Suprapubic skin (tissue), 4 donors: ENCODE results near the gene THEM5. TPM values are rescaled to one million over a fixed set of nuclear protein-coding genes. Genes with fewer than 3 reads are reported as not detected.

Source experiments
- DNase-seq, 2 donors: peaks; one replicate each; pipeline ENCODE4 v3.0.0-alpha.2; 2019; ENCODE audit warnings: low spot score in 2 of 2
- H3K27ac ChIP-seq: fragments of 200-600 bp; sonication (generic); one replicate; pipeline ENCODE4 v1.5.1; 2019
- H3K27me3 ChIP-seq: fragments of 200-600 bp; sonication (generic); one replicate; pipeline ENCODE4 v1.5.1; 2019
- H3K36me3 ChIP-seq: fragments of 200-600 bp; sonication (generic); one replicate; pipeline ENCODE4 v1.5.1; 2019
- H3K4me1 ChIP-seq: fragments of 200-600 bp; sonication (generic); one replicate; pipeline ENCODE4 v1.5.1; 2019
- H3K4me3 ChIP-seq: fragments of 200-600 bp; sonication (generic); one replicate; pipeline ENCODE4 v1.5.1; 2019; ENCODE audit warnings: mild to moderate bottlenecking
- H3K9me3 ChIP-seq: fragments of 200-600 bp; sonication (generic); one replicate; pipeline ENCODE4 v1.5.1; 2019
- CTCF ChIP-seq, 2 donors: fragments of 200-600 bp in 1 of 2; fragments of 450-650 bp in 1 of 2; sonication (generic) in 1 of 2; IDR thresholded peaks; one replicate each; pipeline ENCODE4 v1.5.1; 2016 to 2019; ENCODE audit warnings: antibody characterized with exemption in 2 of 2, mild to moderate bottlenecking in 1 of 2, moderate library complexity in 1 of 2
- EP300 ChIP-seq: sonication (generic); formaldehyde crosslinking; IDR thresholded peaks from one replicate; pipeline ENCODE4 v1.6.1; 2017; ENCODE audit warnings: antibody characterized with exemption
- POLR2A ChIP-seq, 2 donors: fragments of 450-650 bp; IDR thresholded peaks; one replicate each; pipeline ENCODE4 v1.6.1; 2017; ENCODE audit warnings: antibody characterized with exemption in 2 of 2, mild to moderate bottlenecking in 2 of 2, moderate library complexity in 2 of 2
- POLR2AphosphoS5 ChIP-seq, 3 donors: sonication (generic); formaldehyde crosslinking; IDR thresholded peaks; one replicate each; pipeline ENCODE4 v1.6.1; 2017; ENCODE audit warnings: antibody characterized with exemption in 3 of 3
- WGBS: methylation state at CpG from one replicate; pipeline ENCODE4 v1.1.5; 2018; 5-methylcytosine and 5-hydroxymethylcytosine counted together
- total RNA-seq, 4 donors: library from RNA; depleted of rRNA; stranded (reverse); fragments of >200 nt; gene quantifications; one replicate each; pipeline ENCODE4 v1.1.0, GENCODE V29; 2016

Gene THEM5
- total RNA-seq, 4 donors from 2014 or later, result 29.1 to 89.7 (median 64.3) TPM

DNA sequence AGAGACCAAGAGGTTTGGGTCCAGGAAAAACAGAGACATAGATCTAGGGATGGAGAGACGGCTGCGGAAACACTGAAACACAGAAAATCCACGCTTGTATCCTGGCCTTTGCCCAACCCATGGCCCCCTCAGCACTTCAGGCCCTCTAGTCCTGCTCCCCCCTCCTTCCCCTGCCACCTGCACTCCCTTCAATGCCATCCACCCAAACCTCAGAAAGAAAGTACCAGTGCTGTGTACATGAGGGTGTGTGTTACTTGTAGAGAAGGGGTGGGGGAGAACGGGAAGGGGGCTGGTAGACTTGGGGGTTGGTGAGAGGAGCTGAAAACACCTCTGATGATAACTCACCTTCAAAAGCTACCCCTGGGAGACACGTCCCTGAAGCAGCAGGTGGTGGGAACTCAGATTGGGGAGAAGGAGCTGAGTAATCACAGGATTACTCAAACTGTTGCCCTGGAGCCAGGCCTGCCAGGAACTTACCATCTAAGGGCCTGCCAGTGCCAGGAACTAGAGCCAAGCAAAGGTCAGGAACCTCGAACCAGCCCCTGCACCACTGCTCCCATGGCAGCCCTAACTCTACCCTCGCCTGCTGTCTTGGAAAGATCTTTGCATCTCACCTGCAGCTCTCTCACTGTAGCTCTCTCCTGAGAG, 33.4 kb downstream of the THEM5 start:
- Histone ChIP-seq H3K36me3 (peaks cover 3% of the 10 kb centered on the region), H3K9me3 (no peaks in the 10 kb centered on the region), H3K4me3 (no peak overlapping the region), H3K27ac (no peak overlapping the region), H3K4me1 (peaks cover 15% of the 10 kb centered on the region), H3K27me3 (no peaks in the 10 kb centered on the region)
- no peak for DNase-seq
- TF ChIP-seq POLR2AphosphoS5 (IDR thresholded peaks at IDR 0.05) (no peak), CTCF (IDR thresholded peaks at IDR 0.05) (no peak), EP300 (no peak), POLR2A (IDR thresholded peaks at IDR 0.05) (no peak)
- WGBS, result 73% methylated on average over 7 of the region's 7 CpGs

DNA sequence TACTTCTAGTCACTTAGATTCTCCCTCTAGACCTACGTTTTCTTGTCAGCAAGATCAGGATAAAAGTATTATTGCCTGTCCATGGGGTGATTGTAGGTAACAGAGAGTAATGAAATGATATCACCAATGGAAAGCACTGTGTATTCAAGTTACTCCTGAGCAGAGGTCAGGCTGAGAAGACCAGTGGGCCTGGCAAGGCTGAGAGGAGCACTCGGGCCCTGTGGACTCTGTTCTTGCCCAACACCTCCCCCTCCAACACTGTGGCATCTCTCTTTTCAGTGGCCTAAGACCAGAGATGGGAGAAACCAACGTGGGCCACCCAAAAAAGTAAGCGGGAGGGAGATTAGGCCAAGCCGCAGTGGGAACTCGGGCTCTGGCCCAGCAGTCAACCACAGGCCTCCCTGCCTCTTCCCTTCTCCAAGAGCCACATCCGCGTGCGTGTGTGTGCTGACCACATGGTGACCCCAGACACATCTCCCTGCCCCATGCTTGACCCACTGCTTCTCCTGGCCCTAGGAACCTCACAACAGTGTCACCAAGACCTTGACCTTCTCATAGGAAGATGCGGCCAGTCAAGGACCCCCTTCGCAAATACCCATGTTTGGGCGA, 34.2 kb downstream of the THEM5 start:
- Histone ChIP-seq H3K27ac (no peak overlapping the region), H3K27me3 (no peaks in the 10 kb centered on the region), H3K4me3 (no peak overlapping the region), H3K4me1 (peaks cover 15% of the 10 kb centered on the region), H3K9me3 (no peaks in the 10 kb centered on the region), H3K36me3 (peaks cover 7% of the 10 kb centered on the region)
- WGBS, result 90% methylated on average over 11 of the region's 12 CpGs
- DNase-seq, result no peak
- TF ChIP-seq CTCF (IDR thresholded peaks at IDR 0.05) (no peak), POLR2A (IDR thresholded peaks at IDR 0.05) (no peak), POLR2AphosphoS5 (IDR thresholded peaks at IDR 0.05) (no peak), EP300 (no peak)

GRCh38 chr1:151817353-151817730, 36.2 kb downstream of the THEM5 start:
- DNase-seq, result no peak
- TF ChIP-seq POLR2AphosphoS5 (IDR thresholded peaks at IDR 0.05) (no peak), POLR2A (IDR thresholded peaks at IDR 0.05) (no peak), EP300 (no peak), CTCF (IDR thresholded peaks at IDR 0.05) (no peak)
- 74% methylated on average over 7 of the region's 7 CpGs for WGBS
- Histone ChIP-seq H3K4me1 (peaks cover 15% of the 10 kb centered on the region), H3K27ac (no peak overlapping the region), H3K9me3 (no peaks in the 10 kb centered on the region), H3K36me3 (peaks cover 7% of the 10 kb centered on the region), H3K4me3 (no peak overlapping the region), H3K27me3 (no peaks in the 10 kb centered on the region)

- H3K4me3 ChIP-seq, result no peak overlapping the region
- no peaks in the 10 kb centered on the region for H3K27me3 ChIP-seq
- no peak for DNase-seq
- H3K9me3 ChIP-seq, result no peaks in the 10 kb centered on the region
- WGBS, result 85% methylated on average over 19 of the region's 26 CpGs
- TF ChIP-seq POLR2A (IDR thresholded peaks at IDR 0.05) (no peak), CTCF (IDR thresholded peaks at IDR 0.05) (no peak), POLR2AphosphoS5 (IDR thresholded peaks at IDR 0.05) (no peak), EP300 (no peak)
- H3K4me1 ChIP-seq, result peaks cover 15% of the 10 kb centered on the region
- H3K36me3 ChIP-seq, result peaks cover 7% of the 10 kb centered on the region
- no peak overlapping the region for H3K27ac ChIP-seq
Observed at GRCh38 chr1:151816548-151817352, 36.8 kb downstream of the THEM5 start.
